HCEC 1CT (cell line): ENCODE data around the gene DOHH.
A peak's percentile ranks its signal among the peaks of the same experiment; 100 is the strongest.

Experiments used
- DNase-seq: peaks from one replicate; pipeline ENCODE4 v3.0.0-alpha.2; 2017

The DOHH gene

GRCh38 chr19:3500429-3501101 is at the start of gene DOHH:
TSS of gene DOHH (minus strand) at chr19:3500674. CDS start at chr19:3496814, 3,860 bp downstream.
- peak; percentile 94 for DNase-seq

GRCh38 chr19:3549816-3550215 is 49.3 kb upstream of the DOHH start:
- no peak for DNase-seq

DNA sequence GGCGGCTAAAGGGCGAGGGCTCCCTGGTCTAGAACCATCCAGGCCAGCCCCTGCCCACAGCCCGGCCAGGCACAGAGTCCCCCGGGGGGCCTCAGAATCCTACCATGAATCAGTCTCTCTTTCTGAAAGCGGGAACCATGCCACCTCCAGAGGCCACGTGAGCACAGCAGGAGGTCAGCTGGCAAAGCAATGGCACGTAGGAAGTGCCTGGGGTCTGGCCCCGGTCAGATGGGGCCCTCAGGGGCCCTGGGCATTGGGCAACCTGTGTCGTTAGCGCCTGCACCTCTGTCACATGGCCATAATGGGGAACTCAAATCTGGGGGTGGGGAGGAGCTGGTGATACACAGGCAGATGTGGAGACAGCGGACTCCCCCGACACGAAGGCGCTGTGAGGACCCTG is 48.1 kb upstream of the DOHH start:
- DNase-seq: no peak

DNA sequence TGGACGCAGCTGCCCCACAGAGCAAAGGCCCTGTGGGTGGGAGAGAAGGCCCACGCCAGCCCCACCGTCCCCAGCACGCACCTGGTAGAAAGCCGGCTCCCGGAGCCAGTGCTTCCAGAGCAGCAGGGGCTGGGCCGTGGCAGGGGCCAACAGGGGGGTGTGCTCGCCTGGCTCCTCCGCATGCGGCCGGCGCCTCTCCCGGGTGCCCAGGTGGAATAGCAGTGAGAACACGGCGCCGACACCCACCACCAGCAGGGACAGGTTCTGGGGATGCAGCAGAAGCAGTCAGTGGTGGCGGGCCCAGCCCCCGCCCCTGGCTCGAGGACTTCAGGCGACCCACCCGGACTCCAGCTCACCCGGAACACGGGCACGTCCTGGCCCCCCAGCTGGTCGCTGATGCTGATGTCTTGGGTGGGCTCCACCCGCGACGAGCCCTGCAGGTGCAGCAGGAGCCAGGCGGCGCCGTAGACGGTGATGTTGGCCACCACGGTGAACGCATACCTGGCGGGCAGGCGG is 47.4 kb upstream of the DOHH start:
- DNase-seq: no peak

DNA sequence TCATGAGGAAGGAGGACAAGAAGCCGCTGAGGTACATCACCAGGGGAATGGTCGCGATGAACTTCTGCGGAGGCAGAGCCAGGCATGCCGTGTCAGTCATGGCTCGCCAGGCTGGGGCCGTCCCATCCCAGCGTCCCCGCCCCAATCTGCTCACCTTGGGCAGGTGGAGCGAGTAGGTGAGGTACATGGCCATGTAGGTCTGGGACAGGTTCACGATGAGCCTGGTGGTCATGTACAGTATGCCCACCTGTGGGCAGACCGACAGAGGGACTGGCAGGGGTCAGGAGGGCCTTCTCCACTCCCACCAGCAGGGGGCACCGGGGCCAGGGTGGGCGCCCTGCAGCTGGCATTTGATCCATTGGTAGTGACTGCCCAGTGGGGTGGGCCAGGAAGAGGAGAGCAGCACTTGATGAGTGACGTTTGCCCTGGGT is 46.8 kb upstream of the DOHH start:
- DNase-seq: no peak

- DNase-seq: no peak
Measured at GRCh38 chr19:3546119-3546518, 45.6 kb upstream of the DOHH start.

GRCh38 chr19:3545669-3546034 is 45.2 kb upstream of the DOHH start:
- DNase-seq: no peak

GRCh38 chr19:3544742-3545668 is 44.5 kb upstream of the DOHH start:
- no peak for DNase-seq

DNA sequence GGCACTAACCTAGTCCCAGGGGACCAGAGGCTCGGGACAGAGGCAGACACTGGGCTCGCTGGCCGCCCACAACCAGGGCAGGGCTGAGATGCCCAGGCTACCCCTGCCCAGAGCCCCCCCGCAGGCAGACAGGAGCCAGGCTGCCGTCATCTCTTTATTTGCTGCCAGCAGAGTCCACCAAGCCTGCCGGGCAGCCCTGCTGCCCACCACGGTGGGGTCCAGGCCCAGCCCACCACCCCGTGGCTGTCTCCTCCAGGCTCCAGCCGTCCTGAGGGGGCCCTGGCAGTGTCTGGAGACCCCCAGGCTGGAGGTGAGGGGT is 43.5 kb upstream of the DOHH start:
- no peak for DNase-seq

- DNase-seq: no peak
Measured at GRCh38 chr19:3543150-3544057, 42.9 kb upstream of the DOHH start.

DNA sequence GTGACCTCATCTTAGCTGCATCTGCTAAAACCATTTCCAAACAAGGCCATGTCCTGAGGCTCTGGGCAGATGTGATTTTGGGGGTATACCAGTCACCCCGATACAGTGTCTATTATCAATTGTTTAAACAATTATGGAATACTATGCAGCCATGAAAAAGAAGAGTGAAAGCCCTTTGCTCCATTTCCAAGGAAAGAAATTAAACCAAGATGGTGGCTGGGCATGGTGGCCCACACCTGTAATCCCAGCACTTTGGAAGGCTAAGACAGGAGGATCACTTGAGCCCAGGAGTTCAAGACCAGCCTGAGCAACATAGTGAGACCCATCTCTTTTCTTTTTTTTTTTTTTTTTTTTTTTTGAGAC is 39.3 kb upstream of the DOHH start:
- no peak for DNase-seq

DNA sequence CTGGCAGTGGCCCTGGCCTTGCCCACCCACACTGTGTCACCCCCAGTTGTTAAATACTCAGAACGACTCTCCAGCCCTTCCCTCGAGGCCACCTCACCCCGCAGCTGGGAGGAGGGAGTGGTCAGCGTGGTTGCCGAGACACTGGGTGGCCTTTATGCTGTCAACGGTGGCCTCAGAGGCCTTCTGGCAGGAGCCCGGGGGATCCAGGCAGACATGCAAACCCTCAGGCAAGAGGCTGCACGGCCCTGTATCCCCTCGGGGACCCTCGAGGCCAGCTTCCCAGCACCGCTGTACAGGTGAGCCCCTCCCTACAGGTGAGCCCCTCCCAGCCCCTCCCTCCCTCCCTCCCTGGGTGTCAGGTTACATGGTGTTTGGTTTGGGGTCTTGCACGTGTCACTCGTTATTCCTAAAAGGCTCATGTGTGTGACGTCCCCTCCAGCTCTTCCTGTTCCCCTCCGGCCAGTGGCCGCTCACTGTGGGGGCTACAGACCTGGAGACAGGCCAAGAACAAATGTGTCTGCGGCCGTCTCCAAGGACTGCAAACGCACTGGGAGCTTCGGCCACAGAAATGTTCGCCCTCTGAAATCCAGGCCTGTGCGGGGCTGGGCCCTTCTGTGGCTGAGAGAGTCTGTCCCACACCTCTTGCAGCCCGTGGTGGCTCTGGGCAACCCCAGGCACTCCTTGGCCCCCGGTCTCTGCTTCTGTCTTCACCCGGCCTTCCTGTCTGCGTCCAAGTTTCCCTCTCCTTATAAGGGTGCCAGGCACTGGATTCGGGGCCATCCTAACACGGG is 38.7 kb upstream of the DOHH start, which contains the start of gene TEKTIP1:
TEKTIP1 (plus strand) TSS at position 210 of the 791 bp plus-strand sequence; CDS start at position 214, 4 bp downstream.
- no peak for DNase-seq

GRCh38 chr19:3538258-3538929 is 37.9 kb upstream of the DOHH start:
- no peak for DNase-seq

GRCh38 chr19:3537438-3538240 is 37.2 kb upstream of the DOHH start:
- DNase-seq: no peak

- no peak for DNase-seq
Measured at GRCh38 chr19:3537101-3537437, 36.6 kb upstream of the DOHH start.

DNA sequence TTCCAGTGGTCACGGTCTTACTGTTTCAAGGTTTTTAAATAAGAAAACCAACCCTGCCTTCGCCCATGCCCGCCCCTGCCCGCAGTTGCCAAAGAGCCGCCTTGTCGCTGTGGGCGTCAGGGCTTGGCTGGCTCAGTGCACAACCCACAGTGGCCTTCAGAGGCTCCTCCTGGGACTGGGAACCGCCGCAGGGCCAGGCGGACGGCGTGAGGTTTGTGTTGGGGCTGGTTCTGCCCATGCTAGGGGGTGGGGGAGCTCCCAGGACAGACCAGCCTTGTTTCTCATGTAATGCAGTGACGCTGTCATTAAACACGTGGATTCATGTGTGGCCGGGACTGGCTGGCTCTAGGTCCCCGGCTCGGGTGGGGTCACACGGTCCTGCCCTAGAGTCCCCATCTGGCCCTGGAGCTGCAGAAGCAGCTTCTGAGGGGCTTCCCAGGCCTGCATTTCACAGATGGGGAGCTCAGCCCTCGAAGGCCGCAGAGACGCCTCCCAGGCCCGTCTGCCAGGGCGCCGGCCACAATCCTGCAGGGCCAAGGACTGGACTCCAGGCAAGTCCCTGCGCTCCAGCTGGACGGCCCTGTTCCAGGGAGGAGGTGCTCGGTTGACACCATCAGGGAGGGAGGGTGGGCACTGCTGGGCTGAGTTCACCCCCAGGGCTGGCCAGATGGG is 36.1 kb upstream of the DOHH start:
- DNase-seq: no peak

DNA sequence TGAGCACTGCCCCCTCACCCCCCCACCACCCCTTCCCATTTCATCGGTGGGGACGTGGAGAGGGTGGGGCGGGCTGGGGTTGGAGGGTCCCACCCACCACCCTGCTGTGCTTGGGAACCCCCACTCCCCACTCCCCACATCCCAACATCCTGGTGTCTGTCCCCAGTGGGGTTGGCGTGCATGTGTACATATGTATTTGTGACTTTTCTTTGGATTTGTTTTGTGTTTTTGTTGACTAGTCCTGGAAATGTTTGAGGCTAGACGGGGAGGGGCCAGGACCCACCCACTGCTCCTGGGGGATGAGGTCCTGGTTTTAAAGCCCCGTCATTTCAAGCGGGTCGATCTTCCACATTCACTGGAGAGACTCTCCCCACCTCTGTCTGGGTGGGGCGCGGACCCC is 35.5 kb upstream of the DOHH start:
- DNase-seq: no peak

DNA sequence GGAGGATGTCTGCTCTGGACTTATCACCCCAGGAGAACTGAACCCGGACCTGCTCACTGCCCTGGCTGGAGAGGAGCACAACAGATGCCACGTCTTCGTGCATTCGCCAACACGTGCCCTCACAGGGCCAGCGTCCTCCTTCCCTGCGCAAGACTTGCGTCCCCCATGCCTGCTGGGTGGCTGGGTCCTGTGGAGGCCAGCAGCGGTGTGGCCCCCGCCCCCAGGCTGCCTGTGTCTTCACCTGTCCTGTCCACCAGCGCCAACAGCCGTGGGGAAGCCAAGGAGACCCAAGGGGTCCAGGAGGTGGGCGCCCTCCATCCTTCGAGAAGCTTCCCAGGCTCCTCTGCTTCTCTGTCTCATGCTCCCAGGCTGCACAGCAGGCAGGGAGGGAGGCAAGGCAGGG is 35.1 kb upstream of the DOHH start:
- DNase-seq: no peak

DNA sequence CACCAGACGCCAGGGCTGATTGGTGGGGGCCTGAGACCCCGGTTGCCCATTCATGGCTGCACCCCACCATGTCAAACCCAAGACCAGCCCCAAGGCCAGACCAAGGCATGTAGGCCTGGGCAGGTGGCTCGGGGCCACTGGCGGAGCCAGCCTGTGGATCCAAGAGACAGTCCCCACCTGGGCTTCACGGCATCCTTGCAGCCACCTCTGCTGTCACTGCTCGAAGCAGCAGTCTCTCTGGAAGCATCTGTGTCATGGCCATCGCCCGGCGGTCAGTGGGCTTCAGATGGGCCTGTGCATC is 34.7 kb upstream of the DOHH start:
- DNase-seq: no peak
